GM13976 (cell line): ENCODE results near the gene PXDN.

ENCODE experiments used
- DNase-seq: peaks from one replicate; pipeline ENCODE4 v3.0.0; 2012; ENCODE audit warnings: low spot score
- in situ Hi-C: fragments of 300-500 bp; cut with MboI; formaldehyde crosslinking; loops from one replicate; pipeline ENCODE4 v1.12.0; 2022; ENCODE audit warnings: low sequenced_read_pairs, mixed read lengths, inconsistent platforms; ENCODE audit not compliant: unreplicated experiment
- TF ChIP-seq, protein P1 (sequence below): IDR thresholded peaks from 2 replicates; pipeline ENCODE4 v1.5.1; 2012; ENCODE audit warnings: borderline replicate concordance, mild to moderate bottlenecking; ENCODE audit not compliant: insufficient read depth; ENCODE audit errors: extremely low read depth, missing control alignments, control extremely low read depth

The PXDN gene

DNA sequence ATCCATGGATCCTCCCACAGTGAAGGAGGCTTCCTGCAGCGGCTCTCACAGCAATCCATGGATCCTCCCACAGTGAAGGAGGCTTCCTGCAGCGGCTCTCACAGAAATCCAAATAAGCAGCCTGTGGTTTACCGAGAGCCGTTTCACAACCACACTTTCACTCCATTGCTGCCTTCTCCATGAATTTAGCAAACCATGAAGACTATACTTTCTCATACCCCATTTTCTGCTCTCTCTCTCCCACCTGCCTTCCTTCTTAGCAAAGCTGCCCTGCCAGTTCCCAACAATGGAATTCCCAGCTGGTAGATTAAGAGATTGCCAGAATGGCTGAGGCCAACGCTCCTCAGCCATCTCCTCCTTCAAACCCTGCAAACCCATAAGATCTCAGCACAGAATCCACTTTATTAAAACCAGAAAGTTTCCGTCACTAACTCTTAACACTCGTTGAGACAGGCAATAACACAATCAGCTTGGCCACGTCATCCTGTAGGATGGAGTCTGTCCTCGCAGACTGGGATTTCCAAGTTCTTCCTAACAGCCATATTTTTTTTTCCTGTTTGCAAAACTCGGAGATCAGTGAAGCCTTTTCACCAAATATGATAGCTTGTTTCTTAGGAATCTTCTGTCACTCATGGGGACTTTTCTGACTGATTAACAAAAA is 162.2 kb downstream of the PXDN start:
- TF ChIP-seq, protein P1, sequence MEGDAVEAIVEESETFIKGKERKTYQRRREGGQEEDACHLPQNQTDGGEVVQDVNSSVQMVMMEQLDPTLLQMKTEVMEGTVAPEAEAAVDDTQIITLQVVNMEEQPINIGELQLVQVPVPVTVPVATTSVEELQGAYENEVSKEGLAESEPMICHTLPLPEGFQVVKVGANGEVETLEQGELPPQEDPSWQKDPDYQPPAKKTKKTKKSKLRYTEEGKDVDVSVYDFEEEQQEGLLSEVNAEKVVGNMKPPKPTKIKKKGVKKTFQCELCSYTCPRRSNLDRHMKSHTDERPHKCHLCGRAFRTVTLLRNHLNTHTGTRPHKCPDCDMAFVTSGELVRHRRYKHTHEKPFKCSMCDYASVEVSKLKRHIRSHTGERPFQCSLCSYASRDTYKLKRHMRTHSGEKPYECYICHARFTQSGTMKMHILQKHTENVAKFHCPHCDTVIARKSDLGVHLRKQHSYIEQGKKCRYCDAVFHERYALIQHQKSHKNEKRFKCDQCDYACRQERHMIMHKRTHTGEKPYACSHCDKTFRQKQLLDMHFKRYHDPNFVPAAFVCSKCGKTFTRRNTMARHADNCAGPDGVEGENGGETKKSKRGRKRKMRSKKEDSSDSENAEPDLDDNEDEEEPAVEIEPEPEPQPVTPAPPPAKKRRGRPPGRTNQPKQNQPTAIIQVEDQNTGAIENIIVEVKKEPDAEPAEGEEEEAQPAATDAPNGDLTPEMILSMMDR, result no peak
- DNase-seq, result no peak
- in situ Hi-C loops, result no loop called here
